Karpas-422 (cell line): ENCODE measurements around the gene HIPK2. TPM values are rescaled to one million over a fixed set of nuclear protein-coding genes. Genes with fewer than 3 reads are reported as not detected.

Experiments used
- DNase-seq: peaks from one replicate; pipeline ENCODE4 v3.0.0-alpha.2; 2015
- H2AFZ ChIP-seq: fragments of 200-600 bp; sonication (generic); 2 replicates; pipeline ENCODE4 v1.6.1; 2014; ENCODE audit warnings: antibody characterized with exemption, low read length, mixed read lengths
- H3K27ac ChIP-seq: fragments of 200-600 bp; sonication (generic); 2 replicates; pipeline ENCODE4 v1.5.1; 2014; ENCODE audit warnings: mild to moderate bottlenecking, low read length, moderate library complexity
- H3K27me3 ChIP-seq: fragments of 200-600 bp; sonication (generic); 2 replicates; pipeline ENCODE4 v1.6.1; 2014; ENCODE audit warnings: low read length, mixed read lengths
- H3K36me3 ChIP-seq: fragments of 200-600 bp; sonication (generic); 2 replicates; pipeline ENCODE4 v1.6.1; 2014; ENCODE audit warnings: low read length, mixed read lengths; ENCODE audit not compliant: insufficient read depth
- H3K4me1 ChIP-seq: fragments of 200-600 bp; sonication (generic); 2 replicates; pipeline ENCODE4 v1.6.1; 2014; ENCODE audit warnings: mild to moderate bottlenecking, low read length, mixed read lengths
- H3K4me2 ChIP-seq: fragments of 200-600 bp; sonication (generic); 2 replicates; pipeline ENCODE4 v1.6.1; 2014; ENCODE audit warnings: low read length, low read depth, mild to moderate bottlenecking; ENCODE audit not compliant: poor library complexity, severe bottlenecking
- H3K4me3 ChIP-seq: fragments of 200-600 bp; sonication (generic); 2 replicates; pipeline ENCODE4 v1.5.1; 2014; ENCODE audit warnings: mild to moderate bottlenecking, antibody characterized with exemption, low read length, mixed read lengths
- H3K79me2 ChIP-seq: fragments of 200-600 bp; sonication (generic); 2 replicates; pipeline ENCODE4 v1.6.1; 2014; ENCODE audit warnings: mild to moderate bottlenecking, low read length, mixed read lengths
- H3K9ac ChIP-seq: fragments of 200-600 bp; sonication (generic); 2 replicates; pipeline ENCODE4 v1.6.0; 2014; ENCODE audit warnings: low read length
- H3K9me2 ChIP-seq: fragments of 200-600 bp; sonication (generic), shearing (Covaris generic); replicated peaks from 2 replicates; pipeline ENCODE4 v1.6.0; 2014; ENCODE audit warnings: mild to moderate bottlenecking, low read length, moderate library complexity; ENCODE audit not compliant: insufficient read depth
- H3K9me3 ChIP-seq: fragments of 300-700, 200-600 bp; sonication (generic); 2 replicates; pipeline ENCODE4 v1.6.1; 2014; ENCODE audit warnings: low read length, mixed read lengths
- H4K20me1 ChIP-seq: fragments of 200-600 bp; sonication (generic); 2 replicates; pipeline ENCODE4 v1.6.1; 2014; ENCODE audit warnings: mild to moderate bottlenecking, antibody characterized with exemption, low read length, low read depth; ENCODE audit not compliant: insufficient read depth
- total RNA-seq: library from RNA; depleted of rRNA; stranded (reverse); fragments of >200 nt; shearing (Covaris generic); gene quantifications from 2 replicates; pipeline ENCODE4 v1.2.3, GENCODE V29; 2014; ENCODE audit warnings: low replicate concordance

The HIPK2 gene
- total RNA-seq, 1 experiment from 2014 or later = not detected

DNA sequence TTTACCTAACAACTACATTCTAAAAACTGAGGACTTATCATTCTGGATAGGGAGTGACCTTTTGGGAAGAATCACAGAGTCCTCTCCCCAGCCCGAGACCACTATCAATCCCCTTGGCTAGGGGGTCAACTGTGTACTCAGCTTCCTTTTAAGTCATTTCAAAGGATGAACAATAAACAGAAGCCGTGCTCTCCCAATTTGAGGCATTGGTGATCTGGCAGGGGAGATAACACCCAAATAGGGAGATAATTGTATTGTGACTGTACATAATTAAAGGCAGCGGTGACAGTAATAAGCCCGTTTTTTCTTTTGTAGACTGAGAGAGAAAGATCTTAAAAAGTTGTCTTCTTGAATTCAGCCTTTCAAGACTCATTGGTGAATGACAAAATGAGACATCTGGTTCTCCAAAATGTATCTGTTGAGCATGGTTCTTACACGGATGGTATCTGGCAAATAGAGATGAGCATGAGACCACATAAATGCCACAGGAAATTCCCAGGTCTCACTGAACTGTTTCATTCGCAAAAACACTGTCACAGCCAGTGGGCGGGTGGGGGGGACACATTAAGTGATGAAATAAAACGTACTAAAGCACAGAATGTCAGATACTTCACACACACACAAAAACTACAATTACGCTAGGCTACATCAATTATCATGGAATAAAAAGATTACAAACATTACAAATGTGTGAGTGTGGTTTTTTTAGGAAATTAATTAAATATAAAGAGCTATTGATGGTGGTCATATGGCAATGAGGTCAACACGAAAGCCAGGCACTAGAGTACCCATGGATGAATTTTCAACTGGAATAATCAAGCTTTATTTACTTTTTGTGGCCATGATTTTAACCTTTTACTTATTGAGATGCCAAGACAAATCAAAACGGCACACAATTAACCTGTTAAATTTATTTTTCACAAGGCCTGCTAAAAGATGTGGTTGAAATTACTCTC lies 108.4 kb downstream of the HIPK2 start:
- no peak overlapping the region for H3K4me2 ChIP-seq
- no peak overlapping the region for H2AFZ ChIP-seq
- no peaks in the 10 kb centered on the region for H3K36me3 ChIP-seq
- no peak overlapping the region for H3K4me3 ChIP-seq
- H4K20me1 ChIP-seq = no peaks in the 10 kb centered on the region
- no peaks in the 10 kb centered on the region for H3K27me3 ChIP-seq
- no peaks in the 10 kb centered on the region for H3K4me1 ChIP-seq
- H3K9ac ChIP-seq = no peak overlapping the region
- no peaks in the 10 kb centered on the region for H3K79me2 ChIP-seq
- no peaks in the 10 kb centered on the region for H3K9me3 ChIP-seq
- no peaks in the 10 kb centered on the region for H3K9me2 ChIP-seq
- no peak overlapping the region for H3K27ac ChIP-seq
- no peak for DNase-seq

DNA sequence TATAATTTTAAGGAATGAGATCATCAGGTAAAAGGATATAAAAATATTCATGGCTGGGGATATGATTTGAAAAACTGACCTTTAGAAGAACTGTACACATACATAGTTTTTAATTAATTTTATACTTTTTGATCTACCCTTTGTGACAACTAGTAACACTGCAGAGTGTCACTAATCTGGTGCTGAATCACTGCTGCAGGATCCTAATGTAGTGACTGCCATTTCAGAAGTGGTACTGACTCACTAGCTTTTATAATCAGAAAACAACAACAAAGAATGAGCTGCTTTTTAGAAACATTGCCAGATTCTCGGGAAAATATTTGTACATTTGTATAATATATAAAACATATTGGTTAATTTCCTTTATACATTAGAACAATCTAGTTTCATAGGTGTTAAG lies 110.4 kb downstream of the HIPK2 start:
- Histone ChIP-seq H3K36me3 (no peaks in the 10 kb centered on the region), H3K27me3 (no peaks in the 10 kb centered on the region), H3K4me2 (no peak overlapping the region), H3K9ac (no peak overlapping the region), H3K9me3 (no peaks in the 10 kb centered on the region), H3K4me3 (no peak overlapping the region), H3K9me2 (no peaks in the 10 kb centered on the region), H4K20me1 (no peaks in the 10 kb centered on the region), H3K79me2 (no peaks in the 10 kb centered on the region), H3K27ac (no peak overlapping the region), H3K4me1 (no peaks in the 10 kb centered on the region), H2AFZ (no peak overlapping the region)
- DNase-seq = no peak

DNA sequence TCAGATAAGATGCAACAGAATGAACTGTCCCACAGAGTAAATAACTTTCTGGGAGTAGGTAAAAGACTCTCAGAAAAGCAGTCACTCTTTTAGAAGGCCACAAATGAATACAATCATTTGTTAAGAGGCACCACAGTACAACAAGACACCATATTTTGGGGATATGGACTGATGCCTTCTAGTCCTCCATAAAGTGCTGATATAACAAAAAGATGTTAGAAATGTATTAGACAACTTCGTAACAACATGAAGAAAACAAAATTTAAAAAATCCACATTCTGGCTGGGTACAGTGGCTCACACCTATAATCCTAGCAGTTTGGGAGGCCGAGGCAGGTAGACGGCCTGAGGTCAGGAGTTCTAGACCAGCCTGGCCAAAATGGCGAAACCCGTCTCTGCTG lies 111.3 kb downstream of the HIPK2 start:
- no peak overlapping the region for H3K4me3 ChIP-seq
- no peaks in the 10 kb centered on the region for H3K79me2 ChIP-seq
- H3K4me1 ChIP-seq = no peaks in the 10 kb centered on the region
- H2AFZ ChIP-seq = no peak overlapping the region
- H3K9me3 ChIP-seq = no peaks in the 10 kb centered on the region
- no peak overlapping the region for H3K4me2 ChIP-seq
- no peaks in the 10 kb centered on the region for H3K27me3 ChIP-seq
- H3K27ac ChIP-seq = no peak overlapping the region
- no peak for DNase-seq
- no peaks in the 10 kb centered on the region for H3K36me3 ChIP-seq
- no peaks in the 10 kb centered on the region for H4K20me1 ChIP-seq
- H3K9me2 ChIP-seq = no peaks in the 10 kb centered on the region
- H3K9ac ChIP-seq = no peak overlapping the region

DNA sequence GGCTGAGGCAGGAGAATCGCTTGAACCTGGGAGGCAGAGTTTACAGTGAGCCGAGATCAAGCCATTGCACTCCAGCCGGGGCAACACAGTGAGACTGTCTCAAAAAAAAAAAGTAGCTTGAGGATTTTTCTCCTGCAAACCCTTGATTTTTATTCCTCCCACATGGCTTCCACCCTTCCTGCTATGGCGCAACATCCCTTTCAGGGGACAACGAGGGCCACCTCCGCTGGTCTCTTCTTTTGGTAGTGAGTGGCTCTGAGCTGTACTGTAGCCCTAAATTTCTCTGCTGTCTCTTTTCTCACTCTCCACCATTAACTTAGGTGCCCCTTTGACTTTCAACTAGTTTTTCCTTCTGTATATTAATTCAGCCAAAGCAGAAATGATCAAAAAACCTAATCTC lies 113.4 kb downstream of the HIPK2 start:
- no peaks in the 10 kb centered on the region for H3K36me3 ChIP-seq
- H3K9me2 ChIP-seq = no peaks in the 10 kb centered on the region
- H2AFZ ChIP-seq = no peak overlapping the region
- H3K9me3 ChIP-seq = no peaks in the 10 kb centered on the region
- H3K27ac ChIP-seq = no peak overlapping the region
- no peak overlapping the region for H3K9ac ChIP-seq
- H3K27me3 ChIP-seq = no peaks in the 10 kb centered on the region
- H3K79me2 ChIP-seq = no peaks in the 10 kb centered on the region
- DNase-seq = no peak
- H3K4me1 ChIP-seq = no peaks in the 10 kb centered on the region
- H4K20me1 ChIP-seq = no peaks in the 10 kb centered on the region
- no peak overlapping the region for H3K4me3 ChIP-seq
- H3K4me2 ChIP-seq = no peak overlapping the region

DNA sequence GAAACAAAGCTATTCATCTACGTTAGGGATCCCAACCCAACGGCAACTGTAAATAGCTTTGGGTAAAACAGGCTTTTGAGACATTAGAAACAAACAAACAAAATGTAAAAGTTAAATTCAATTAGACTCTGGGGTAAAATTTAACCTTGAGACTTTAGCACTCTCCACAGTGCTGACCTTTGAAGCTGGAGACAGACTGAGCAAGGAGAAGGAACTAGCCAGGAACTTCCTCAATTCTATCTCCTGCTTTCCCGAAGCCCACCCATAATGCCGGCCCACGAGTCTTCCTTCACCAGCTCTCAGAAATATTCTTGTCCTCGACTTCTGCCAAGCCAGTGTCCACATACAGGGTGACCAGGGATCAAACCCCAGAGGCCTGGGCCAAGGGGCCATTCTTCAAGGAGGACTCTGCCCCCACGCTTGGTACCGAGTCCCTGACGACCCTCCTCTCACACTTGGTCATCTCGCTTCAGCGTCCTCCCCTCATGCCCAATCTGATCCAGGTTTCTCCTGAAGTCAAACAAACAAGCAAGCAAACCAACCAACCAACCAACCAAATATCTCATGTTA lies 114.1 kb downstream of the HIPK2 start:
- DNase-seq = no peak
- Histone ChIP-seq H3K9me3 (no peaks in the 10 kb centered on the region), H3K9me2 (no peaks in the 10 kb centered on the region), H3K27ac (no peak overlapping the region), H3K79me2 (no peaks in the 10 kb centered on the region), H3K4me2 (no peak overlapping the region), H3K27me3 (no peaks in the 10 kb centered on the region), H3K4me3 (no peak overlapping the region), H3K4me1 (no peaks in the 10 kb centered on the region), H2AFZ (no peak overlapping the region), H3K9ac (no peak overlapping the region), H3K36me3 (no peaks in the 10 kb centered on the region), H4K20me1 (no peaks in the 10 kb centered on the region)

DNA sequence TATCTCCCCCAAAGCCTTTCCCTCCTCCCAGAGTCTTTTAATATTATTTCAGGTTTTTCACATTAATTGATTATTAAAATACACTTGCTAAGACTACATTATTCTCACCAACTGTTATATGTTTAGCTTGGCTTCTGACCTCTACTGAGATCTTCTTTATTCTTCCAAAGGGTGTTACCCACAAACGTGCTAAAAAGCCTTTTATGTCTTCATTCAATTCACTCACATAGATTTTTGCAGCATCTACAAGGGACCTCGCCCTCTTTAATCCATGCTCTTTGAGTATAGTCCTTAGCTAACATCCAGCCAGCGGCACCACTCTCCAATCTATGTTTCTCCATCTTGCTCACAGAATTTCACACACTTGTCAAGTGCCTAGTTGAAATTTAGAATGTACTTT lies 115.9 kb downstream of the HIPK2 start:
- DNase-seq = no peak
- Histone ChIP-seq H4K20me1 (no peaks in the 10 kb centered on the region), H3K36me3 (no peaks in the 10 kb centered on the region), H3K4me2 (no peak overlapping the region), H3K9me3 (no peaks in the 10 kb centered on the region), H3K9ac (no peak overlapping the region), H3K27me3 (no peaks in the 10 kb centered on the region), H3K4me1 (no peaks in the 10 kb centered on the region), H2AFZ (no peak overlapping the region), H3K79me2 (no peaks in the 10 kb centered on the region), H3K9me2 (no peaks in the 10 kb centered on the region), H3K27ac (no peak overlapping the region), H3K4me3 (no peak overlapping the region)

DNA sequence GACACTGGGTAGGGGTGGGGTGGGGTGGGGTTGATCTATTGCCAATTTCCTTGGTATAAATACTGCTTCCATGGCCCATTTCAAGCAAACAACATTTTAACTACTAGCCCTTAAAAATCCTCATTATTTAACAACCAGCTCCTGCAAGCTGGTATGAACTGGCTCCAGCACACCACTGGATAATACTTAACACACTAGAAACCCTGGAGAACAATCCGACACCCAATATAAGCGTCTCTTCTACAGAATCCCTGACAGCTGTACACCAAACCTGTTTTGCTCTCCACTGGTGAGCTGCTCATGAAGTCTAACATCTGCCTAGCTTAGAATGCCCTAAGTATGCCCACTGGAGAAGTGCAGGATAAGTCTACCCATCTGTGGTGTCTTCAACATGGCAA lies 116.8 kb downstream of the HIPK2 start:
- DNase-seq = no peak
- Histone ChIP-seq H3K36me3 (no peaks in the 10 kb centered on the region), H3K9me2 (no peaks in the 10 kb centered on the region), H3K9ac (no peak overlapping the region), H3K27me3 (no peaks in the 10 kb centered on the region), H3K79me2 (no peaks in the 10 kb centered on the region), H3K4me1 (no peaks in the 10 kb centered on the region), H2AFZ (no peak overlapping the region), H3K9me3 (no peaks in the 10 kb centered on the region), H3K27ac (no peak overlapping the region), H4K20me1 (no peaks in the 10 kb centered on the region), H3K4me2 (no peak overlapping the region), H3K4me3 (no peak overlapping the region)

DNA sequence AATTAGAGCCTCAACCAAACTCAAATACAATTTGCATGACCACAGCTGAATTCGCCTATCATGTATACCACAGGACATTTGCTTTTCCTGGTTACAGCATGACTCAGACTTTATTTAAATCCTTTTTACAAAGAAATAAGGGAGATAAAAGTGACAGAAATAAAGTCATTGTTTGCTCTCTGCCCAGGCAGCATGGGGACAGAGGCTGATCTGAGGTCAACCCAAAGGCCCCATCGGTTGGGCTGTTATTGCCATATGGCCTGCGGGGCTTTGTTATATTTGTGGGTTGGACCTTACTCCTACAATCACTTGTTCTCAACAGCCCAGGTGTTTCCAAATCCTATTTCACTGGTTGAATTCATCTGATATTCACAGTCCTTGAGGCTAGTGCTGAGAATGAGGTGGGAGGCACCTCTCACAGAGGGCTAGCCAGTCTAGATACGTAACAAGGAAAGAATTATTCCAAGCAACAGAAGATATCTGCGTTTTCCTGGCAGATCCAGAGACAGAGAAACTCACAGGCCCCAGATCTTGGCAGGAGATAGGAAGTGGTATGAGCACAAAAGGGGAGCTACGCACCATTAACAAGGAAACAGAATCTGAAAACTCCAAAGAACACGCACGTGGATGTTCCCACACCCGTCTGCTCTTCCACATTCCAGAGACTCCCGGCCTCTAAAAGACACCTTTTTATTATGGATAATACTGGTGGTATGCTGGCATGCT lies 117.3 kb downstream of the HIPK2 start:
- Histone ChIP-seq H3K27me3 (no peaks in the 10 kb centered on the region), H2AFZ (no peak overlapping the region), H3K79me2 (no peaks in the 10 kb centered on the region), H3K4me3 (no peak overlapping the region), H3K4me2 (no peak overlapping the region), H3K4me1 (no peaks in the 10 kb centered on the region), H3K9ac (no peak overlapping the region), H3K27ac (no peak overlapping the region), H4K20me1 (no peaks in the 10 kb centered on the region), H3K9me2 (no peaks in the 10 kb centered on the region), H3K9me3 (no peaks in the 10 kb centered on the region), H3K36me3 (no peaks in the 10 kb centered on the region)
- DNase-seq = no peak
